Stimulated activated memory B cell treated with anti-CD40 and anti-IgM and Interleukin-4, amounts not matched to agents 10 μg/mL and 1 μg/mL and 100 μg/mL, for 72 hours (primary cell): ENCODE data around the gene SSB.
A peak's percentile ranks its signal among the peaks of the same experiment; 100 is the strongest.
"Not testable (repeated sequence)": the region's sequence is repeated elsewhere in the genome, so short reads cannot be mapped to it uniquely, and the experiment has no call there.

Source experiments
- ATAC-seq: fragments of 150-1000 bp; cut with Tn5 transposase; 2 replicates; pipeline ENCODE4 v1.10.0; 2021
- H3K27ac Mint-ChIP-seq: one replicate; pipeline ENCODE4 v1.8.0; 2022; ENCODE audit warnings: mild to moderate bottlenecking, mixed read lengths
- H3K27me3 Mint-ChIP-seq: one replicate; pipeline ENCODE4 v1.8.0; 2022; ENCODE audit warnings: mixed read lengths
- H3K36me3 Mint-ChIP-seq: one replicate; pipeline ENCODE4 v1.8.0; 2022; ENCODE audit warnings: mixed read lengths
- H3K4me1 Mint-ChIP-seq: one replicate; pipeline ENCODE4 v1.8.0; 2022; ENCODE audit warnings: mixed read lengths
- H3K4me3 Mint-ChIP-seq: one replicate; pipeline ENCODE4 v1.8.0; 2022; ENCODE audit warnings: mild to moderate bottlenecking, moderate library complexity, mixed read lengths
- H3K9me3 Mint-ChIP-seq: one replicate; pipeline ENCODE4 v1.8.0; 2022; ENCODE audit warnings: mixed read lengths

The SSB gene

DNA sequence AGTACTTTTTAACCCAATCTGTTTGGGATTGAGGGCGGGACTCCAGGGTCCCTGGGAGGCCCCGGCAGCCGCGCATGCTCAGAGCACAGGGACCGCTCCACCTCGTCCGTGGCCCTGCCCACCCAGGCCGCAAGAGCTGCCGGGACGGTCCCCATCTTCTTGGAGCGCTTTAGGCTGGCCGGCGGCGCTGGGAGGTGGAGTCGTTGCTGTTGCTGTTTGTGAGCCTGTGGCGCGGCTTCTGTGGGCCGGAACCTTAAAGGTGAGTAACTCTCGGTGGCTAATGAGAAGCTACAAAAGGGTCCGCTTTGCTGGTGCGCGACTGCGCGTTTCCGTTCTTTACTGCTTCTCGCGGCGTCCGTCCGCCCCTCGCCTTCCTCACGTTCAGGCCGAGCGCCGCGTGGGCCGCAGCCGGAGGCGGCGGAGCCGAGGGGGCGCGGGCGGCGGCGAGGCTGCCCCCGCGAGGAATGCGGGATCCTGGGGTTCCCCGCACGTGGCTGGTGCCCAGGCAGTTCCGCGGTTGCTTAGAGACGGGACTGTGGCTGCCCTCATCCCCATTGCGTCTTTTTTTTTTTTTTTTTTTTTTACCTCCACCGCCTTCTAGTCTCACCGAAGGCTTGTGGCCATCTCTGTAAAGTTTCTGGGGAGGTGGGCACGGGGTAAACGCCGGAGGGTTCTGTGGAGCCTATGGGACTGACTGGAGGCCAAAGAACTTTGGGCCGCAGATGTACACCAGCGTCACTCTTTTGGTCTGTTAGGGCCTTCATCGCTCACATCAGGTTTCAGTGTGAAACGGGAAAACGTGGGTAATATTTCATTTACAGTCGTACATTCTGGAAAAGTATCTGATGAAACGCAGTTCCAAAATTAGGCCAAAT lies at the start of gene SSB:
SSB (plus strand) TSS at position 154 of the 875 bp plus-strand sequence. CDS start 2,090 bp downstream, outside the sequence.
- peak within 1 kb of the TSS; percentile 92 for H3K27ac Mint-ChIP-seq
- peaks cover 2% of the 10 kb centered on the region for H3K9me3 Mint-ChIP-seq
- peak; percentile 99 for ATAC-seq
- H3K27me3 Mint-ChIP-seq, result no peaks in the 10 kb centered on the region
- peak within 1 kb of the TSS; percentile 91 for H3K4me3 Mint-ChIP-seq
- H3K4me1 Mint-ChIP-seq, result peaks cover 29% of the 10 kb centered on the region
- peaks cover 5% of the 10 kb centered on the region for H3K36me3 Mint-ChIP-seq

DNA sequence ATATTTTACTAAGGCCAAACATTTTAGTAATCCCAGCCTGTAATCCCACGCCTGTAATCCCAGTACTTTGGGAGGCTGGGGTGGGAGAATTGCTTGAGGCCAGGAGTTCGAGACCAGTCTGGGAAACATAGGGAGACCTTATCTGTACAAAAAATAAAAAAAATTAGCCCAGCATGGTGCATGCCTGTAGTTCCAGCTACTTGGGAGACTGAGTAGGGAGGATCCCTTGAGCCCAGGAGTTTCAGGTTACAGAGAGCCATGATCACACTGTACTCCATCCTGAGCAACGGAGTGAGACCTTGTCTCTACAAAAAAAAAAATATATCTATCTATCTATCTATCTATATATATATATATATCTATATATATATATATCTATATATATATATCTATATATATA lies 45.9 kb upstream of the SSB start:
- H3K4me3 Mint-ChIP-seq, result no peak overlapping the region
- no peaks in the 10 kb centered on the region for H3K27me3 Mint-ChIP-seq
- H3K4me1 Mint-ChIP-seq, result no peaks in the 10 kb centered on the region
- no peak for ATAC-seq
- H3K27ac Mint-ChIP-seq, result no peak overlapping the region
- no peaks in the 10 kb centered on the region for H3K9me3 Mint-ChIP-seq
- H3K36me3 Mint-ChIP-seq, result no peaks in the 10 kb centered on the region

DNA sequence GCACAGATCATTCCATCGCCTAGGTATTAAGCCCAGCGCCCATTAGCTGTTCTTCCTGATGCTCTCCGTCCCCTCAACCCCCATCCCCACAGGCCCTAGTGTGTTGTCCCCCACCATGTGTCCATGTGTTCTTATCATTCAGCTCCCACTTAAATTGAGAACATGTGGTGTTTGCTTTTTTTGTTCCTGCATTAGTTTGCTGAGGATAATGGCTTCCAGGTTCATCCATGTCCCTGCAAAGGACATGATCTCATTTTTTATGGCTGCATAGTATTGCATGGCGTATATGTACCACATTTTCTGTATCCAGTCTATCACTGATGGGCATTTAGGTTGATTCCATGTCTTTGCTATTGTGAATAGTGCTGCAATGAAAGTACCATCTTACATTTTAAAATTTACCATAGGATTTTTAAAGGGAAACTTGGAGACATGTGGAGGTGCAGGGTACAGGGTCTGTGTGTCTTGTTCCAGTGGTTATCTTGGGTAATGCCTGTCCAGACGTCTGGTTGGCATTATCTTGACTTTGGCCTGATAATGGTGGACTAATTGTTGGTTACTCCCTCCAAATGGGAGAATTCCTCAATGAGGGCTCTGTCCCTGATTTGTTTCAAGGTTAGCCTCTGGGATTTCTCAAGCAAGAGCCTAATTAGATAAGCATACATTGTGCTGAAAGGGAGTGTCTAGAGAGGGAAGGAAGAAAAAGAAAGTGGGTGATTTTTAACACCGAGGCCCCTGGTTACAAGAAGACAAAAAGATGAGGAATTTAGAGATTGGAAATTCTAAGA lies 43.4 kb upstream of the SSB start:
- Mint-ChIP-seq H3K9me3 (no peaks in the 10 kb centered on the region), H3K27ac (no peak overlapping the region), H3K27me3 (peaks cover 4% of the 10 kb centered on the region), H3K4me3 (no peak overlapping the region), H3K36me3 (no peaks in the 10 kb centered on the region), H3K4me1 (no peaks in the 10 kb centered on the region)
- ATAC-seq, result no peak

DNA sequence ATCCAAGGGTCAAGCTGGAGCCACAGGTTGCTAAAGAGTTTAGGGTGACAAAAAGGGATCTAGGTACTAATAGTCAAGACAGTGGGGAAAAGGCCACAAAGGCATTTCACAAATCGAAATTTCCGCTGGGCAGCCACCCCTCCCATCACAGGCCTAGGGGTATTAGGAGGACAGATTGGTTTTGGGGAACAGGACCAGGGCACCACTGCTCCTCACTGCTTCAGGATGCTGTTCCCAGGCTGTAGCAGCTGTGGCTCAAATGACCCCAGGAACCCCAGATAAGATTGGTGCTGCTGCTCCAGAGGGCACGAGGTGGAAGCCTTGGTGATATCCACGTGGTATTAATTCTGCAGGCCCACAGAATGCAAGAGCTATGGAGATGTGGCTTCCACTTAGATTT lies 42.3 kb upstream of the SSB start:
- Mint-ChIP-seq H3K27me3 (peaks cover 9% of the 10 kb centered on the region), H3K9me3 (no peaks in the 10 kb centered on the region), H3K27ac (no peak overlapping the region), H3K36me3 (no peaks in the 10 kb centered on the region), H3K4me1 (no peaks in the 10 kb centered on the region), H3K4me3 (no peak overlapping the region)
- ATAC-seq, result no peak

DNA sequence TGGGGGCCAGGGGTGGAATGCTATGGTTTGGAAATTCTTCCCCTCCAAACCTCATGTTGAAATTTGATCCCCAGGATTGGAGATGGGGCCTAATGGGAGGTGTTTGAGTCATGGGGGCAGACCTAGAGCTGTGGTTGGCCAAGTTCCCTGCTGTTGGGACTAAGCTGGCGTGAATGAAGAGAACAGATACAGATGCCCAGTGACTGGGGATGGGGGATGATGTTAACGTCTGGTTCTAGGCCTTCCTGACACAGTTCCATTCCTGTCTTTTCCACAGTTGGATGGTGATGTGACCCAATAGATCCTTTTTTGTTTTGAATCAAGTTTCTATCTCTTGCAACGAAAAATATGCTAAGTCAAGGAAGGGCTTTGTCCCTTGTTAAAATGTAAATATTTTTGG lies 41.3 kb upstream of the SSB start:
- Mint-ChIP-seq H3K4me1 (no peaks in the 10 kb centered on the region), H3K4me3 (no peak overlapping the region)
- no peak for ATAC-seq

DNA sequence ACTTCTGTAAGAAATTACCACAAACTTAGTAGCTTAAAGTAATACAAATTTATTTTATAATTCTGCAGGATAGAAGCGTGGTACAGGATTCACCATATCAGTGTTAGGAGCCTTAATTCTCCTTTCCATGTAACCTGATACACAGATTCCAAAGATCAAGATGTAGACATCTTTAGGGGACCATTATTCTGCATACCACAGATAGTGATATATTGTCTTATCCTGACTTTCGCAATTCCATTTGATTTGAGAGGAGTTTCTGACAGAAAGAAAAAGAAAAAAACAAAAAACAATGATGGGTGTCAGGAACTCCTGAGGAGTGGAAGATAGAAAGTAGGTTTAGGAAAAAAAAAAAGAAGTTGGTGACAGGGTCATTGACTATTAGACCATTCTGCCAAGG lies 40.9 kb upstream of the SSB start:
- Mint-ChIP-seq H3K9me3 (no peaks in the 10 kb centered on the region), H3K27ac (no peak overlapping the region), H3K36me3 (no peaks in the 10 kb centered on the region), H3K4me1 (no peaks in the 10 kb centered on the region), H3K27me3 (peaks cover 21% of the 10 kb centered on the region), H3K4me3 (no peak overlapping the region)
- ATAC-seq, result no peak

More for the DNA sequence above, 41.3 kb upstream of the SSB start:
- Mint-ChIP-seq H3K36me3 (no peaks in the 10 kb centered on the region), H3K9me3 (no peaks in the 10 kb centered on the region), H3K27me3 (peaks cover 17% of the 10 kb centered on the region), H3K27ac (no peak overlapping the region)

DNA sequence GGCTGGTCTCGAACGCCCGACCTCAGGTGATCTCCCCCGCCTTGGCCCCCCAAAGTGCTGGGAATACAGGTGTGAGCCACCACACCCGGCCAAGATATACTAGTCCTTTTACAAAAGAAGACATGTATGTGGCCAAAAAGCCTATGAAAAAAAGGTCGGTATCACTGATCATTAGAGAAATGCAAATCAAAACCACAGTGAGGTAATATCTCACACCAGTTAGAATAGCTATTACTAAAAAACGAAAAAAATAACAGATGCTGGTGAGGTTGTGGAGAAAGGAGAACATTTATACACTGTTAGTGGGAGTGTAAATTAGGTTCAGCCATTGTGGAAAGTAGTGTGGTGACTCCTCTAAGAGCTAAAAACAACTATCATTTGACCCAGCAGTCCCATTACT lies 38.7 kb upstream of the SSB start:
- Mint-ChIP-seq H3K4me1 (no peaks in the 10 kb centered on the region), H3K9me3 (no peaks in the 10 kb centered on the region), H3K4me3 (no peak overlapping the region), H3K27me3 (peaks cover 28% of the 10 kb centered on the region), H3K36me3 (no peaks in the 10 kb centered on the region), H3K27ac (no peak overlapping the region)
- ATAC-seq, result no peak

DNA sequence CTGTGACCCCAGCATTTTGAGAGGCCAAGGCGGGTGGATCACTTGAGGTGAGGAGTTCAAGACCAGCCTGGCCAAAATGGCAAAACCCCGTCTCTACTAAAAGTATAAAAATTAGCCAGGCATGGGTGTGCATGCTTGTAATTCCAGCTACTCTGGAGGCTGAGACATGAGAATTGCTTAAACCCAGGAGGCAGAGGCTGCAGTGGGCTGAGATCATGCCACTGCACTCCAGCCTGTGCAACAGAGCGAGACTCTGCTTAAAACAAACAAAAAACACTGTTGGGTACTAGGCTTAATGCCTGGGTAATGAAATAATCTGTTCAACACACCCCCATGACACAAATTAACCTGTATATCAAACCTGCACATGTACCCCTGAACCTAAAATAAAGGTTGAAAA lies 37.9 kb upstream of the SSB start:
- H3K27ac Mint-ChIP-seq, H3K4me3 Mint-ChIP-seq, H3K36me3 Mint-ChIP-seq, ATAC-seq, H3K9me3 Mint-ChIP-seq, H3K4me1 Mint-ChIP-seq: not testable (repeated sequence)
- peaks cover 28% of the 10 kb centered on the region for H3K27me3 Mint-ChIP-seq

DNA sequence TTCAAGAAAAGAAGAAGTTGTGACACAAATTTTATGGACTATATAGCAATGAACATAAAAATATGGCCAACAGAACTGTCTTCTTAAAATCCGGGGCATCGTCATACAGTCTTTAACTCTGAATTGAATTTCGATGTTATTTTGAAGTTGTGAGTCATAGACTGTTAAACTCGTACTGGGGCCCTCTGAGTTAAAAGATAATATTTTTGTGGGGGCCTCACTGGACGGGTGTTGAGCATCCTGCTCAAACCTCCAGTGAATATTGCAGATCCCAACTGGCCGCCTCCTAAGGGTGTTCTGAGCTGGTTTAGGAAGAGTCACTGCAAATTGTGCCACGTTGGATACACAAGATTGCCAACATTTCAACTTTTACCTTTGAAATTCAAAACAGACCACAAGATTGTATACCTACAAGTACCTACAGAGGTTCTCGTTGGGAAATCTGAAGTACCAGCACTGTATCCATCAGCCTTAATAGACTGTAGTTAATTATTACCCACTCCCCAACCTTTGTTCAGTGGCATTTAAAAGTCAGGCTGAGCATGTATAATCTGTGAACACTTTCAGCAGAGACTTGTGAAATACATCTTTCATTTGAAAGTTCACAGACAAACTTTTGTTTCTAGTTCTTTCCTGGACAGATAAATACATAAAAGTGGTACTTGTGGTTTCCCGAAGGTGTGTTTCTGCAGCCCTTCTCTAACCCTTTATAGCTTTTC lies 37.3 kb upstream of the SSB start:
- Mint-ChIP-seq H3K36me3 (no peaks in the 10 kb centered on the region), H3K27me3 (peaks cover 28% of the 10 kb centered on the region), H3K4me3 (no peak overlapping the region), H3K4me1 (no peaks in the 10 kb centered on the region), H3K27ac (no peak overlapping the region), H3K9me3 (no peaks in the 10 kb centered on the region)
- ATAC-seq, result no peak

DNA sequence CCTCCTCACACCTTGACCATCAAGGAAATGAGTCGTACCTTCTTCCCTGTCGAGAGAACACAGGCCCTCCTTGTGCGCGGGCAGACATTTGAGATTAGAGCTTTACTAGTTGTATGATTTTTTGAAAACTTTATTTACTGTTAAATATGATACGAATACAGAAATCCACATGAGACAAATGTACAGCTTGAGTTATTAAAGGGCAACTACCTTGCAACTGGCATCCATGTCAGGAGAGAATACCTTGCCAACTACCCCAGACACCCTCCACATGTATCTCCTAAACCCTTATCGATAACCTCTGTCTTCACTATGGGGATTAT lies 36.7 kb upstream of the SSB start:
- H3K4me3 Mint-ChIP-seq, result no peak overlapping the region
- H3K9me3 Mint-ChIP-seq, result no peaks in the 10 kb centered on the region
- no peak for ATAC-seq
- peaks cover 28% of the 10 kb centered on the region for H3K27me3 Mint-ChIP-seq
- H3K36me3 Mint-ChIP-seq, result no peaks in the 10 kb centered on the region
- H3K4me1 Mint-ChIP-seq, result no peaks in the 10 kb centered on the region
- H3K27ac Mint-ChIP-seq, result no peak overlapping the region

DNA sequence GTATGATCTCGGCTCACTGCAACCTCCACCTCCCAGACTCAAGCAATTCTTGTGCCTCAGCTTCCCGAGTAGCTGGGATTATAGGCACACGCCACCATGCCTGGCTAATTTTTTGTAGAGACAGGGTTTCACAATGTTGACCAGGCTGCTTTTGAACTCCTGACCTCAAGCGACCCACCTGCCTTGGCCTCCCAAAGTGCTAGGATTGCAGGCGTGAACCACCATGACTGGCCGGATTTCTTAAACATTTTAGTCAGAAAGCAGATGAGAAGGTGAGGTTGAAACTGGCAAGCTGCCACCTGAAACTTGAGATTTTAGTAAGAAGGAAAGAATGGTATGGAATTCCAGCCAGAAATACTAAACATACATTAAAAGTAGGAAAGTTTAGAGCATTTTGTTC lies 33.1 kb upstream of the SSB start:
- Mint-ChIP-seq H3K4me3 (no peak overlapping the region), H3K9me3 (no peaks in the 10 kb centered on the region), H3K36me3 (no peaks in the 10 kb centered on the region), H3K27me3 (peaks cover 37% of the 10 kb centered on the region), H3K4me1 (peaks cover 13% of the 10 kb centered on the region), H3K27ac (no peak overlapping the region)
- no peak for ATAC-seq

DNA sequence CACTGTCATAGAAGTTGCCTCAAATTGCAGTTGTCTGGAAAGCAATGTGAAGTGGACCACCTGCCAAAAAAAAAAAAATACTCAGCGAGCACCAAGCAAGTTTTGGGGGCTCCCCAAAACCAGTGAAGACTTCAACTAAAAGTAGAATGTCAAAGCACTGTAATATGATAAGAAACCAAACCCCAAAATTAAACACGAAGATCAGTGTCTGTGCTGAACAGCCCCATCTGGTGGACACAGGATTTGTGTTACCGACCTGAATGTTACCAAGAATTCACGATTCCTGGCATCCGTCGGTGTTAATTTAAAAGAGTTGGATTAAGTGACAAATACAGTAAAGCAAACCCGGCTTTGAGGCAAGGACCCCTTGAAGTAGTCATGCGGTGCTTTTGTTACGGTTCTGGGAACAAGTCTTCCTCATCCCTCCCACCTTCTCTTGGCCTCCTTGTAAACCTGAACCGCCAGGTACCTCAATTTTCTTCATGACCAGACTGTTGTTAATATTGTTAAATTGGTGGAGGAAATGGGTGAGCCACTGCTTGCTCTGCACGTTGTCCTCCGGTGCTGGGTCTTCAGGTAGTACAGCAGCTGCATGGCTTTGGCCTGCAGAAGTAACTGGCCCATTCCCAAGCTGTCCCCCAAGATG lies 31.3 kb upstream of the SSB start:
- Mint-ChIP-seq H3K36me3 (no peaks in the 10 kb centered on the region), H3K4me1 (peaks cover 13% of the 10 kb centered on the region), H3K27ac (no peak overlapping the region), H3K9me3 (no peaks in the 10 kb centered on the region), H3K4me3 (no peak overlapping the region), H3K27me3 (peaks cover 27% of the 10 kb centered on the region)
- ATAC-seq, result no peak

DNA sequence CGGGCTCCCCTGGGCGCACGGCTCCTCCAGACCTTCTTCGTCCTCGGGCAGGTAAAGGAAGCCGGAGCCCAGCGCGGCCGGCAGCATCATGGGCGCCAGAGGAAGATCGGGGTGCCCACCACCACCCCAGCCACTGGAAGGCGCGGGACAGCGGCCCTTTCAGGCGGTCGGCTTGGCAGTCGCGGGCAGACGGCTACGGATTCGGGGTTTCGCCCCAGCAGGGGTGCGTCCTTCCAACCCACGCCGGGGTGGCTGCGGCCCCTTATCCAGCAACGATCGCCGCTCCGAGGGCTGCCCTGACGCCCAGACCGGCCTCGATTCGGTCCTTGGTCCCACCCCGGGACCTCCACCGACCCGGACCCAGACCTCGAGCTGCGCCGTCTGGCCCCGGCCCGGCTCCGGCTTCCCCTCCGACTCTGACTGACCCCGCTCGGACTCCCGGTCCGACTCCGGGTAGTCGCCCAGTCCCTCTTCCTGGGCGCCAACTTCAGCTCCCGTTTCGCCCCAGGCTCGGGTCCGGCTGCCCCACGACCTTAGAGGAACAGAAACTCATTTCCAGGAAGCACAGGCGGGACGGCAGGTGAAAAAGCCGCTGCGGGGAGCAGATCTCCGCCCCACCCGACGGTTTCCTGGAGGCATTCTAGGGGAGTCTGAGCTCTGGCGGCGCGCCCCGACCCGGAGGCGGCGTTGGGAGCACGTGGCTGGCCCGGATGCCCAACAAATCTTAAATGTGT lies 30.2 kb upstream of the SSB start:
- H3K27ac Mint-ChIP-seq, result no peak overlapping the region
- H3K36me3 Mint-ChIP-seq, result no peaks in the 10 kb centered on the region
- ATAC-seq, result peak; percentile 41
- no peaks in the 10 kb centered on the region for H3K9me3 Mint-ChIP-seq
- H3K4me1 Mint-ChIP-seq, result peaks cover 13% of the 10 kb centered on the region
- H3K27me3 Mint-ChIP-seq, result peaks cover 16% of the 10 kb centered on the region
- H3K4me3 Mint-ChIP-seq, result peak overlapping the region; percentile 81

DNA sequence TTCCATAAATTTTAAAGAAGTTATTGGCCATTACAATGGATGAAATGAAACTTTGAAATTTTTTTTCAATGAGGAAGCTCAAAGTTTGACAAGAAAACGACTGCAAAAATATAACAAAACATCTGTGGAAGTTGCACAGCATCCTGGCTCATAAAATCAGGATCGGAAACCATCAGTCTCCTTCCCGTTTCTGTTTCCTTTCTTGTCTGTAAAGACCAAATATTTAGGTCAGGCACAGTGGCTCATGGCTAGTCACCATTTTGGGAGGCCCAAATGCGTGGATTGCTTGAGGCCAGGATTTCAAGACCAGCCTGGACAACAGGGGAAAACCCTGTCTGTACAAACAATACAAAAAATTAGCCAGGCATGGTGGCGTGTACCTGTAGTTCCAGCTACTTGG lies 27.6 kb upstream of the SSB start:
- Mint-ChIP-seq H3K27ac (no peak overlapping the region), H3K4me1 (peaks cover 13% of the 10 kb centered on the region), H3K27me3 (peaks cover 16% of the 10 kb centered on the region), H3K36me3 (no peaks in the 10 kb centered on the region), H3K4me3 (no peak overlapping the region), H3K9me3 (no peaks in the 10 kb centered on the region)
- no peak for ATAC-seq
